ENCODE data around the gene APOL6.

APOL6 gene

GRCh38 chr22:35605369-35605680 is 42.9 kb upstream of the APOL6 start:
- no peak for DNase-seq (ENCODE audit: low read depth)
- no peak for TF ChIP-seq CTCF (conservative IDR thresholded peaks at IDR 0.05; ENCODE audit: low read length)
- H3K4me3 ChIP-seq (ENCODE audit: low read length), result no peak overlapping the region

- no peak for TF ChIP-seq CTCF (conservative IDR thresholded peaks at IDR 0.05; ENCODE audit: low read length)
- DNase-seq (ENCODE audit: low read depth), result no peak
- no peak overlapping the region for H3K4me3 ChIP-seq (ENCODE audit: low read length)
These were observed 42.3 kb upstream of the APOL6 start for GRCh38 chr22:35605851-35606481.

- TF ChIP-seq CTCF (conservative IDR thresholded peaks at IDR 0.05; ENCODE audit: low read length), result no peak
- H3K4me3 ChIP-seq (ENCODE audit: low read length), result no peak overlapping the region
- DNase-seq (ENCODE audit: low read depth), result no peak
These were observed 41.3 kb upstream of the APOL6 start for GRCh38 chr22:35606916-35607315.

GRCh38 chr22:35608088-35608487 is 40.2 kb upstream of the APOL6 start:
- DNase-seq (ENCODE audit: low read depth), result no peak
- no peak overlapping the region for H3K4me3 ChIP-seq (ENCODE audit: low read length)
- no peak for TF ChIP-seq CTCF (conservative IDR thresholded peaks at IDR 0.05; ENCODE audit: low read length)

- DNase-seq (ENCODE audit: low read depth), result no peak
- no peak for TF ChIP-seq CTCF (conservative IDR thresholded peaks at IDR 0.05; ENCODE audit: low read length)
- H3K4me3 ChIP-seq (ENCODE audit: low read length), result no peak overlapping the region
These were observed 39.0 kb upstream of the APOL6 start for GRCh38 chr22:35609261-35609660.

- no peak for TF ChIP-seq CTCF (conservative IDR thresholded peaks at IDR 0.05; ENCODE audit: low read length)
- H3K4me3 ChIP-seq (ENCODE audit: low read length), result no peak overlapping the region
- DNase-seq (ENCODE audit: low read depth), result no peak
These were observed 38.5 kb upstream of the APOL6 start for GRCh38 chr22:35609761-35610160.

GRCh38 chr22:35610741-35611140 is 37.5 kb upstream of the APOL6 start:
- H3K4me3 ChIP-seq (ENCODE audit: low read length), result no peak overlapping the region
- TF ChIP-seq CTCF (conservative IDR thresholded peaks at IDR 0.05; ENCODE audit: low read length), result no peak
- no peak for DNase-seq (ENCODE audit: low read depth)

All from AG10803 (cell line).